Nephron (organoid): ENCODE results near the gene TMED1.

Source experiments
- H3K27ac Mint-ChIP-seq, 3 experiments: 2 replicates each; pipeline ENCODE4 v1.8.0; 2020; ENCODE audit warnings: mixed read lengths in 3 of 3, mild to moderate bottlenecking in 2 of 3, moderate library complexity in 1 of 3
- H3K27me3 Mint-ChIP-seq: 2 replicates; pipeline ENCODE4 v1.8.0; 2021; ENCODE audit warnings: low read depth, mild to moderate bottlenecking, moderate library complexity, mixed read lengths
- H3K36me3 Mint-ChIP-seq: 2 replicates; pipeline ENCODE4 v1.8.0; 2020; ENCODE audit warnings: low read depth, mixed read lengths
- H3K4me1 Mint-ChIP-seq: 2 replicates; pipeline ENCODE4 v1.8.0; 2020; ENCODE audit warnings: mixed read lengths
- H3K4me3 Mint-ChIP-seq, 3 experiments: 2 replicates each; pipeline ENCODE4 v1.8.0; 2020; ENCODE audit warnings: mild to moderate bottlenecking in 3 of 3, mixed read lengths in 3 of 3, moderate library complexity in 2 of 3
- H3K9me3 Mint-ChIP-seq: 2 replicates; pipeline ENCODE4 v1.8.0; 2020; ENCODE audit warnings: mixed read lengths
- CTCF ChIP-seq, 3 experiments: fragments of 200-600 bp; sonication (generic); IDR thresholded peaks; one replicate each; pipeline ENCODE4 v1.5.0; 2021; ENCODE audit warnings: antibody characterized with exemption in 3 of 3; ENCODE audit not compliant: unreplicated experiment in 3 of 3

Gene TMED1

GRCh38 chr19:10815969-10816644 lies 19.9 kb downstream of the TMED1 start:
- Mint-ChIP-seq H3K27ac (peak overlapping the region; percentile 74 to 97 (median 93)), H3K36me3 (peaks cover 41% of the 10 kb centered on the region), H3K4me3 (peak overlapping the region; percentile 82 to 91 (median 89)), H3K9me3 (no peaks in the 10 kb centered on the region), H3K27me3 (no peaks in the 10 kb centered on the region), H3K4me1 (peaks cover 15% of the 10 kb centered on the region)
- no peak for TF ChIP-seq CTCF (IDR thresholded peaks at IDR 0.05; ENCODE audit: unreplicated experiment in 3 of 3)

- Mint-ChIP-seq H3K27ac (no peak overlapping the region), H3K36me3 (peaks cover 32% of the 10 kb centered on the region), H3K9me3 (no peaks in the 10 kb centered on the region), H3K4me1 (peaks cover 15% of the 10 kb centered on the region), H3K27me3 (no peaks in the 10 kb centered on the region), H3K4me3 (peak overlapping the region in 1 of 3 experiments; percentile 15)
- TF ChIP-seq CTCF (IDR thresholded peaks at IDR 0.05; ENCODE audit: unreplicated experiment in 3 of 3), result no peak
Measured at GRCh38 chr19:10815007-10815536, 20.9 kb downstream of the TMED1 start.

- Mint-ChIP-seq H3K4me1 (peaks cover 20% of the 10 kb centered on the region), H3K27ac (peak overlapping the region; percentile 37 to 81 (median 80)), H3K27me3 (no peaks in the 10 kb centered on the region), H3K36me3 (peaks cover 40% of the 10 kb centered on the region), H3K4me3 (peak overlapping the region in 1 of 3 experiments; percentile 24), H3K9me3 (no peaks in the 10 kb centered on the region)
- no peak for TF ChIP-seq CTCF (IDR thresholded peaks at IDR 0.05; ENCODE audit: unreplicated experiment in 3 of 3)
Measured at GRCh38 chr19:10812902-10813404, 23.1 kb downstream of the TMED1 start.

- H3K36me3 Mint-ChIP-seq, result peaks cover 42% of the 10 kb centered on the region
- no peak overlapping the region for H3K4me3 Mint-ChIP-seq
- no peaks in the 10 kb centered on the region for H3K9me3 Mint-ChIP-seq
- peaks cover 20% of the 10 kb centered on the region for H3K4me1 Mint-ChIP-seq
- H3K27me3 Mint-ChIP-seq, result no peaks in the 10 kb centered on the region
- no peak overlapping the region for H3K27ac Mint-ChIP-seq
- no peak for TF ChIP-seq CTCF (IDR thresholded peaks at IDR 0.05; ENCODE audit: unreplicated experiment in 3 of 3)
Measured at GRCh38 chr19:10812196-10812595, 23.8 kb downstream of the TMED1 start.

GRCh38 chr19:10811391-10812111 lies 24.5 kb downstream of the TMED1 start:
- no peak overlapping the region for H3K4me3 Mint-ChIP-seq
- no peaks in the 10 kb centered on the region for H3K27me3 Mint-ChIP-seq
- no peak for TF ChIP-seq CTCF (IDR thresholded peaks at IDR 0.05; ENCODE audit: unreplicated experiment in 3 of 3)
- peaks cover 41% of the 10 kb centered on the region for H3K36me3 Mint-ChIP-seq
- H3K27ac Mint-ChIP-seq, result no peak overlapping the region
- no peaks in the 10 kb centered on the region for H3K9me3 Mint-ChIP-seq
- peaks cover 20% of the 10 kb centered on the region for H3K4me1 Mint-ChIP-seq
